Liver (tissue), 9 donors: ENCODE data around the gene TMEM229A. TPM values are rescaled to one million over a fixed set of nuclear protein-coding genes. Genes with fewer than 3 reads are reported as not detected.

ENCODE experiments used
- DNase-seq: peaks from one replicate; pipeline ENCODE4 v3.0.0-alpha.2; 2017; ENCODE audit warnings: low spot score
- H3K27ac ChIP-seq, 2 donors: one replicate each; pipeline ENCODE4 v1.7.0; 2013; ENCODE audit warnings: inconsistent platforms in 2 of 2, low read length in 2 of 2, control low read depth in 1 of 2, low read depth in 1 of 2, mild to moderate bottlenecking in 1 of 2
- H3K27me3 ChIP-seq, 4 donors: one replicate each; pipeline versions ENCODE4 v1.6.1 to v1.7.0; 2013; ENCODE audit warnings: low read length in 3 of 4, inconsistent platforms in 1 of 4, mild to moderate bottlenecking in 1 of 4, moderate library complexity in 1 of 4; ENCODE audit not compliant: control insufficient read depth in 4 of 4, insufficient read depth in 4 of 4
- H3K36me3 ChIP-seq, 4 donors: one replicate each; pipeline versions ENCODE4 v1.6.1 to v1.7.0; 2013; ENCODE audit warnings: low read length in 3 of 4, mild to moderate bottlenecking in 3 of 4, low read depth in 1 of 4, moderate library complexity in 1 of 4; ENCODE audit not compliant: control insufficient read depth in 4 of 4, insufficient read depth in 3 of 4
- H3K4me1 ChIP-seq, 4 donors: one replicate each; pipeline versions ENCODE4 v1.6.1 to v1.7.0; 2013; ENCODE audit warnings: low read length in 3 of 4, mild to moderate bottlenecking in 3 of 4, moderate library complexity in 1 of 4; ENCODE audit not compliant: control insufficient read depth in 4 of 4, insufficient read depth in 4 of 4
- H3K4me3 ChIP-seq, 3 donors: one replicate each; pipeline versions ENCODE4 v1.6.1 to v1.7.0; 2013; ENCODE audit warnings: low read length in 3 of 3, control low read depth in 1 of 3, low read depth in 1 of 3, mild to moderate bottlenecking in 1 of 3
- H3K9ac ChIP-seq, 2 donors: one replicate each; pipeline ENCODE4 v1.7.0; 2013; ENCODE audit warnings: low read length in 2 of 2, mild to moderate bottlenecking in 2 of 2, moderate library complexity in 2 of 2, control low read depth in 1 of 2, low read depth in 1 of 2
- H3K9me3 ChIP-seq, 4 donors: one replicate each; pipeline versions ENCODE4 v1.6.1 to v1.7.0; 2013; ENCODE audit warnings: low read length in 3 of 4; ENCODE audit not compliant: control insufficient read depth in 4 of 4
- FOXA1 ChIP-seq: IDR thresholded peaks from 2 replicates; pipeline ENCODE4 v1.6.1; 2016; ENCODE audit warnings: antibody characterized with exemption
- FOXA2 ChIP-seq: IDR thresholded peaks from 2 replicates; pipeline ENCODE4 v1.6.1; 2016; ENCODE audit warnings: antibody characterized with exemption
- GABPA ChIP-seq, 2 donors: IDR thresholded peaks in 1 of 2; conservative IDR thresholded peaks in 1 of 2; 2 replicates each; pipeline ENCODE4 v1.6.1; 2016; ENCODE audit warnings: antibody characterized with exemption in 2 of 2, mild to moderate bottlenecking in 1 of 2, moderate library complexity in 1 of 2
- HNF4A ChIP-seq, 2 donors: conservative IDR thresholded peaks; 2 replicates each; pipeline ENCODE4 v1.6.1; 2016; ENCODE audit warnings: antibody characterized with exemption in 2 of 2, mild to moderate bottlenecking in 2 of 2
- HNF4G ChIP-seq: IDR thresholded peaks from 2 replicates; pipeline ENCODE4 v1.6.1; 2016; ENCODE audit warnings: antibody characterized with exemption
- JUND ChIP-seq, 2 donors: IDR thresholded peaks; 2 replicates each; pipeline ENCODE4 v1.6.1; 2016; ENCODE audit warnings: antibody characterized with exemption in 2 of 2
- NR2F2 ChIP-seq: IDR thresholded peaks from 2 replicates; pipeline ENCODE4 v1.6.1; 2016; ENCODE audit warnings: antibody characterized with exemption
- RAD21 ChIP-seq, 2 donors: IDR thresholded peaks; 2 replicates each; pipeline ENCODE4 v1.6.1; 2016; ENCODE audit warnings: antibody characterized with exemption in 2 of 2, mild to moderate bottlenecking in 2 of 2
- RXRA ChIP-seq, 2 donors: IDR thresholded peaks; 2 replicates each; pipeline ENCODE4 v1.6.1; 2017 to 2018; ENCODE audit warnings: antibody characterized with exemption in 2 of 2, mild to moderate bottlenecking in 1 of 2
- SP1 ChIP-seq: IDR thresholded peaks from 2 replicates; pipeline ENCODE4 v1.6.1; 2018; ENCODE audit warnings: antibody characterized with exemption, mild to moderate bottlenecking
- TAF1 ChIP-seq: conservative IDR thresholded peaks from 2 replicates; pipeline ENCODE4 v1.6.1; 2016; ENCODE audit warnings: antibody characterized with exemption, mild to moderate bottlenecking
- YY1 ChIP-seq: IDR thresholded peaks from 2 replicates; pipeline ENCODE4 v1.6.1; 2016; ENCODE audit warnings: antibody characterized with exemption, mild to moderate bottlenecking
- WGBS: extraction: QIAGEN DNeasy Blood & Tissue Kit; methylation state at CpG from one replicate; pipeline ENCODE4 v1.1.7; 2013; 5-methylcytosine and 5-hydroxymethylcytosine counted together
- polyA plus RNA-seq, 2 donors: library from polyadenylated mRNA; stranded (reverse) in 1 of 2; unstranded in 1 of 2; fragments of 200-250 nt in 1 of 2; fragments of >200 nt in 1 of 2; fragmentation: Nextera tagmentation in 1 of 2; extraction: Ambion mirVana in 1 of 2; gene quantifications; one replicate each; pipeline versions ENCODE4 v1.2.1 to v1.2.3, GENCODE V29; 2013 to 2015
- total RNA-seq, 2 donors: library from RNA; depleted of rRNA; stranded (reverse); fragments of >200 nt; gene quantifications; one replicate each; pipeline ENCODE4 v1.2.3, GENCODE V29; 2014
- TF ChIP-seq, protein P1 (sequence below): fragments of 150-350 bp; IDR thresholded peaks from 2 replicates; pipeline ENCODE4 v1.5.1; 2017; ENCODE audit warnings: improper control_type of control experiment, low read depth, low read length; ENCODE audit not compliant: missing input control
- TF ChIP-seq, protein P2 (sequence below): IDR thresholded peaks from 2 replicates; pipeline ENCODE4 v1.6.1; 2016; ENCODE audit warnings: antibody characterized with exemption
- TF ChIP-seq, protein P3 (sequence below): IDR thresholded peaks from 2 replicates; pipeline ENCODE4 v1.6.1; 2016; ENCODE audit warnings: antibody characterized with exemption
- TF ChIP-seq, protein P4 (sequence below): IDR thresholded peaks from 2 replicates; pipeline ENCODE4 v1.6.1; 2016; ENCODE audit warnings: antibody characterized with exemption, mild to moderate bottlenecking
- TF ChIP-seq, protein P5 (sequence below): IDR thresholded peaks from 2 replicates; pipeline ENCODE4 v1.6.1; 2016; ENCODE audit warnings: antibody characterized with exemption
- donor health status: healthy.
- donor health status: healthy.
- donor health status: healthy.
- donor health status: healthy.
- donor health status: healthy.

TMEM229A gene
- total and polyA plus RNA-seq, 4 donors: 0.23 TPM; not detected in 3

DNA sequence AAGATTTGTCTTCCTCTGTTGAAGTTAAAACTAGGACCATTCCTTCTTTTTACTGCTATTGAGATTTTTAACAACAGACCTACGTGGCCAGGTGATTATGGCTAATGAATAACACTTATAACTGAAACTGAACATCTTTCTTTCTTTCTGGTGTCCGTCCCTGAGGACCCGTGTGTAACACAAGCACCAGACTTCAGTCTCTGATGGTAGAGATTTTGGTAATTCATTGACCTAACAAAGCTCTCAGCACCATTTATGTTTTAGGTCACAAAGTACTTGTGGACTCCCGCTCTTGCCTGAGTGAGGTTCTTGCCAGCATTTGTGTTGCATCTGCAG, 40.4 kb upstream of the TMEM229A start (continued):
- TF ChIP-seq, protein P1, sequence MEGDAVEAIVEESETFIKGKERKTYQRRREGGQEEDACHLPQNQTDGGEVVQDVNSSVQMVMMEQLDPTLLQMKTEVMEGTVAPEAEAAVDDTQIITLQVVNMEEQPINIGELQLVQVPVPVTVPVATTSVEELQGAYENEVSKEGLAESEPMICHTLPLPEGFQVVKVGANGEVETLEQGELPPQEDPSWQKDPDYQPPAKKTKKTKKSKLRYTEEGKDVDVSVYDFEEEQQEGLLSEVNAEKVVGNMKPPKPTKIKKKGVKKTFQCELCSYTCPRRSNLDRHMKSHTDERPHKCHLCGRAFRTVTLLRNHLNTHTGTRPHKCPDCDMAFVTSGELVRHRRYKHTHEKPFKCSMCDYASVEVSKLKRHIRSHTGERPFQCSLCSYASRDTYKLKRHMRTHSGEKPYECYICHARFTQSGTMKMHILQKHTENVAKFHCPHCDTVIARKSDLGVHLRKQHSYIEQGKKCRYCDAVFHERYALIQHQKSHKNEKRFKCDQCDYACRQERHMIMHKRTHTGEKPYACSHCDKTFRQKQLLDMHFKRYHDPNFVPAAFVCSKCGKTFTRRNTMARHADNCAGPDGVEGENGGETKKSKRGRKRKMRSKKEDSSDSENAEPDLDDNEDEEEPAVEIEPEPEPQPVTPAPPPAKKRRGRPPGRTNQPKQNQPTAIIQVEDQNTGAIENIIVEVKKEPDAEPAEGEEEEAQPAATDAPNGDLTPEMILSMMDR: no peak
- no peak for TF ChIP-seq YY1

DNA sequence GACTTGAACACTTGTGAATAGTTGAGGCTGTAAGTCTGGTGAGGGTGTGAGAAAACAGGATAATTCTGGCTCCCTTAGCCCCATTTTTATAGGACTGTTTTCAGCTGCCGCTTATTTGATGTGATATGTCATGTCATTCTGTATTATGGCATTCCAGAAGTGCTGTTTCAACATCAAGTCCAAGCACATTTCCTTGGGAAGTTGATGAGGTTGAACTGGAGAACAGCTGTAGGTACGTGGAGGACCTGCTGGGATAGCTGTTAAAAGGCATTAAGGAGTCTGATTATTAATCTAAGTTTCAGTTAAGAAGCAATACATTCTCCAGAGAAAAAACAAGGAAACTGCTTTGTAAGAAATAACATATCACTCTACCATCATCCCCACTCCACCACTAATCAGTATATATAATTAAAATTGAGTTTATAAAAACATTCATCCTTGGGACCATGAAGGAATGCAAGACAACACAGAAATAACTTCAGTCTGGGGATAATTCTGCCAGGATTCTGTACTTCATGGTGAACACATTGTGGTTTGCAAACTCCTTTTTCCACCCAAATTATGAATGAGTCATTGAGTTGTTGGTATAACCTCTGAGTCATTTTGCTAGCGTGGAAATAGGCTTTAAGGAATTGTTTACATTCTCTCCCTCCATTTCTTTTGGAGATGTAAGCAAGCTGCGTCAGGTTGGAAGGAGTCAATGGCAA, 39.9 kb upstream of the TMEM229A start:
- Histone ChIP-seq H3K4me3 (no peak overlapping the region), H3K27me3 (no peaks in the 10 kb centered on the region), H3K9ac (no peak overlapping the region), H3K36me3 (no peaks in the 10 kb centered on the region), H3K4me1 (no peaks in the 10 kb centered on the region), H3K27ac (no peak overlapping the region), H3K9me3 (no peaks in the 10 kb centered on the region)
- DNase-seq: no peak
- WGBS: 60% methylated on average over 4 of the region's 4 CpGs
- TF ChIP-seq HNF4A (conservative IDR thresholded peaks at IDR 0.05) (no peak), GABPA (IDR thresholded peaks at IDR 0.05 in 1 of 2, conservative IDR thresholded peaks at IDR 0.05 in 1 of 2) (no peak), TAF1 (no peak), YY1 (no peak), FOXA2 (no peak), NR2F2 (no peak), JUND (IDR thresholded peaks at IDR 0.05) (no peak), SP1 (no peak), HNF4G (no peak)
- TF ChIP-seq, protein P1: no peak
- TF ChIP-seq, protein P2, sequence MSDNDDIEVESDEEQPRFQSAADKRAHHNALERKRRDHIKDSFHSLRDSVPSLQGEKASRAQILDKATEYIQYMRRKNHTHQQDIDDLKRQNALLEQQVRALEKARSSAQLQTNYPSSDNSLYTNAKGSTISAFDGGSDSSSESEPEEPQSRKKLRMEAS: no peak
- TF ChIP-seq, protein P3, sequence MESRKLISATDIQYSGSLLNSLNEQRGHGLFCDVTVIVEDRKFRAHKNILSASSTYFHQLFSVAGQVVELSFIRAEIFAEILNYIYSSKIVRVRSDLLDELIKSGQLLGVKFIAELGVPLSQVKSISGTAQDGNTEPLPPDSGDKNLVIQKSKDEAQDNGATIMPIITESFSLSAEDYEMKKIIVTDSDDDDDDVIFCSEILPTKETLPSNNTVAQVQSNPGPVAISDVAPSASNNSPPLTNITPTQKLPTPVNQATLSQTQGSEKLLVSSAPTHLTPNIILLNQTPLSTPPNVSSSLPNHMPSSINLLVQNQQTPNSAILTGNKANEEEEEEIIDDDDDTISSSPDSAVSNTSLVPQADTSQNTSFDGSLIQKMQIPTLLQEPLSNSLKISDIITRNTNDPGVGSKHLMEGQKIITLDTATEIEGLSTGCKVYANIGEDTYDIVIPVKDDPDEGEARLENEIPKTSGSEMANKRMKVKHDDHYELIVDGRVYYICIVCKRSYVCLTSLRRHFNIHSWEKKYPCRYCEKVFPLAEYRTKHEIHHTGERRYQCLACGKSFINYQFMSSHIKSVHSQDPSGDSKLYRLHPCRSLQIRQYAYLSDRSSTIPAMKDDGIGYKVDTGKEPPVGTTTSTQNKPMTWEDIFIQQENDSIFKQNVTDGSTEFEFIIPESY: no peak

DNA sequence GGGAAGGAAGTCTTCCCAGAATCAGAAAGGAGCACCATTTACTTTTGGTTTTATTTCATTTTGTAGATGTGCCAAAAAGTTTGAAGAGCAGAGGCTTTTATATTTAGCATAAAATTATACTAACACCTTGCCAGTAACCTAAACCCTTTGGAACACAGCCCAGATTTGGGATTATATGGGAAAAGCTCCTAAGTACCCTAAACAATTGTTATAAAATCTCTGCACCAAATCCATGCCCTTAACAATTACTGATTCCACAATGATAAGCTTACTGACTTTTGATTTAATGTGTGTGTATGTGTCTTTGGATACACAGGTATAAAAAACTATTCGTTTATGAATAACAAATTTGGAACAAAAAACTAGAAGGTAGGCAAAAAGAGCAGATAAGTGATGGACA, 39.0 kb upstream of the TMEM229A start:
- WGBS: 38% methylated on average over 1 of the region's 1 CpG
- Histone ChIP-seq H3K4me3 (no peak overlapping the region), H3K4me1 (no peaks in the 10 kb centered on the region), H3K9me3 (no peaks in the 10 kb centered on the region), H3K9ac (no peak overlapping the region), H3K27ac (no peak overlapping the region), H3K36me3 (no peaks in the 10 kb centered on the region), H3K27me3 (no peaks in the 10 kb centered on the region)
- DNase-seq: no peak
- TF ChIP-seq GABPA (IDR thresholded peaks at IDR 0.05 in 1 of 2, conservative IDR thresholded peaks at IDR 0.05 in 1 of 2): no peak
- TF ChIP-seq, protein P4, sequence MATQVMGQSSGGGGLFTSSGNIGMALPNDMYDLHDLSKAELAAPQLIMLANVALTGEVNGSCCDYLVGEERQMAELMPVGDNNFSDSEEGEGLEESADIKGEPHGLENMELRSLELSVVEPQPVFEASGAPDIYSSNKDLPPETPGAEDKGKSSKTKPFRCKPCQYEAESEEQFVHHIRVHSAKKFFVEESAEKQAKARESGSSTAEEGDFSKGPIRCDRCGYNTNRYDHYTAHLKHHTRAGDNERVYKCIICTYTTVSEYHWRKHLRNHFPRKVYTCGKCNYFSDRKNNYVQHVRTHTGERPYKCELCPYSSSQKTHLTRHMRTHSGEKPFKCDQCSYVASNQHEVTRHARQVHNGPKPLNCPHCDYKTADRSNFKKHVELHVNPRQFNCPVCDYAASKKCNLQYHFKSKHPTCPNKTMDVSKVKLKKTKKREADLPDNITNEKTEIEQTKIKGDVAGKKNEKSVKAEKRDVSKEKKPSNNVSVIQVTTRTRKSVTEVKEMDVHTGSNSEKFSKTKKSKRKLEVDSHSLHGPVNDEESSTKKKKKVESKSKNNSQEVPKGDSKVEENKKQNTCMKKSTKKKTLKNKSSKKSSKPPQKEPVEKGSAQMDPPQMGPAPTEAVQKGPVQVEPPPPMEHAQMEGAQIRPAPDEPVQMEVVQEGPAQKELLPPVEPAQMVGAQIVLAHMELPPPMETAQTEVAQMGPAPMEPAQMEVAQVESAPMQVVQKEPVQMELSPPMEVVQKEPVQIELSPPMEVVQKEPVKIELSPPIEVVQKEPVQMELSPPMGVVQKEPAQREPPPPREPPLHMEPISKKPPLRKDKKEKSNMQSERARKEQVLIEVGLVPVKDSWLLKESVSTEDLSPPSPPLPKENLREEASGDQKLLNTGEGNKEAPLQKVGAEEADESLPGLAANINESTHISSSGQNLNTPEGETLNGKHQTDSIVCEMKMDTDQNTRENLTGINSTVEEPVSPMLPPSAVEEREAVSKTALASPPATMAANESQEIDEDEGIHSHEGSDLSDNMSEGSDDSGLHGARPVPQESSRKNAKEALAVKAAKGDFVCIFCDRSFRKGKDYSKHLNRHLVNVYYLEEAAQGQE: no peak
- TF ChIP-seq, protein P2: no peak
- TF ChIP-seq TAF1: no peak
- no peak for TF ChIP-seq FOXA2
- TF ChIP-seq FOXA1: no peak
- TF ChIP-seq SP1: no peak
- TF ChIP-seq, protein P5, sequence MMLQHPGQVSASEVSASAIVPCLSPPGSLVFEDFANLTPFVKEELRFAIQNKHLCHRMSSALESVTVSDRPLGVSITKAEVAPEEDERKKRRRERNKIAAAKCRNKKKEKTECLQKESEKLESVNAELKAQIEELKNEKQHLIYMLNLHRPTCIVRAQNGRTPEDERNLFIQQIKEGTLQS: no peak
- no peak for TF ChIP-seq JUND (IDR thresholded peaks at IDR 0.05)
- TF ChIP-seq, protein P3: no peak
- no peak for TF ChIP-seq RXRA (IDR thresholded peaks at IDR 0.05)
- no peak for TF ChIP-seq YY1
- no peak for TF ChIP-seq RAD21 (IDR thresholded peaks at IDR 0.05)
